UCSD-AML1 (cell line): Measurements from ENCODE around the gene MAGI2.

Experiments
- DNase-seq: peaks from one replicate; lab custom pipeline; 2025; ENCODE audit not compliant: unreplicated experiment; lab: John Stamatoyannopoulos, UW

The MAGI2 gene

DNA sequence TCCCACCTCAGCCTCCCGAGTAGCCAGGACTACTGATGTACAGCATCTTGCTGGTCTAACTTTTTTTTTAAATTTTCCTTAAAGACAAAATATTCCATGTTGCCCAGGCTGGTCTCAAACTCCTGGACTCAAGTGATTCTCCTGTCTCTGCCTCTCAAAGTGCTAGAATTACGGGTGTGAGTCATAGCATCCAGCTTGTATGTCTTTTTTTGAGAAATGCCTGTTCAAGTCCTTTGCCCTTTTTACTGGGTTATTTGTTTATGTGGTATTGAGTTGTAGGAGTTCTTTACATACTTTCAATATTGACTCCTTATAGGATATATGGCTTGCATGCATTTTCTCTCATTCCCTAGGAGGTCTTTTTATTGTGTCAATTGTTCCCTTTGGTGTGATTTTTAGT lies 486.4 kb downstream of the MAGI2 start:
- DNase-seq = no peak

- DNase-seq = no peak
Measured at GRCh38 chr7:78959477-78959876, 494.0 kb downstream of the MAGI2 start.

- no peak for DNase-seq
Measured at GRCh38 chr7:78955329-78955728, 498.1 kb downstream of the MAGI2 start.

- DNase-seq = no peak
Measured at GRCh38 chr7:78953726-78954363, 499.6 kb downstream of the MAGI2 start.

DNA sequence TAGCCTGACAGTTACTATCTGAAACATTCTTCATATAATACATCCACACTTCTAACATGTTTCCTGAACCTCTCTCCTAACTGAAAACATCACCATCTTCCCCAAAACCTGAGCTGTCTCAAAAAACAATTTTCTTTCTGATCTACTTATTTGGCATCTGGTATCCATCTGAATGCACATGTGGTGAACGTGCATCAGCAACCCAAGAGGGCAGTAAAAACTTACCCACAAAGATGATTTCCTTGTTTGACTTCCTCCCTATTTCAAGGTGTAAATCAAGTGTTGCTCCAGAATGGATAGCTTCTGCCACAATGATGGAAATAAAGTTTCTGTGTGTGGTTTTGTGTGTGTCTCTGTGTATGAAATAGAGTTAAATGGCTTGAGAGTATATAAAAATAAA lies 500.4 kb downstream of the MAGI2 start:
- DNase-seq = no peak

DNA sequence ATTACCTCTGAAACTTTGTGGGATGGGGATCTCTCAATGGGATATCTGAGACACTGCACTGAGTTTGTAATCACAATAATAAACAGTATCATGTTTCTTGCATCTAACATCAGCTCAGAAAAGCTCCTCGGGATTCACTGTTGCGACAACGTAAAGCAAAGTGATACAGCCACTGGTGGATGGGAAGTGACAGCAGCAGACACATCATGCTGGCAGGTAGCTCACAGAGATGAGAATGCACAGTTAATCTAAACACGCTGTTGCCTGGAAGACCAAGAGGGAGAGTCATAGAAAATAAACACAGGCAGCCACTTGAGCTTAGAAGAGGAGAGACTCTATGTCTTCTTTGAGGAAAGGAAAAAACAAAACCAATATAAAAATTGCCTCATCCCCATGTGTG lies 513.8 kb downstream of the MAGI2 start:
- DNase-seq = no peak

- no peak for DNase-seq
Measured at GRCh38 chr7:78924581-78924980, 528.9 kb downstream of the MAGI2 start.

GRCh38 chr7:78912781-78913180 lies 540.7 kb downstream of the MAGI2 start:
- no peak for DNase-seq

DNA sequence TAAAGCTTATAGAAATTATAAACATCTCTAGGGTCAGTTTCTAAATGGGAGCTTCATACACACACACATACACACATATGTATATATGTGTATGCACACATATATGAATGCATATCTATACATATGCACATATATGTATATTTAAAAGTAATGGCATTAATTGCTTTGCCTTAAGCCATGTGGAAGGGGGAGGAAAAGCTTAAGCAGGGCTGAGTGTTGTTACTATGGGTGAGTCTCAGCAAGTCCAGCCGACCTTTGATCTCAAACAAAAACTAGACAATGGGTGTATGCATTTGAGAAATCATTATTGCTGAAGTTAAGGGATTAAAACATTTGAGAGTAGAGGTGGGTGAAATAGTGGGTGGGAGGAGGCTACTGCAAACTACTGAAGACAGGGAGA lies 546.7 kb downstream of the MAGI2 start:
- no peak for DNase-seq

DNA sequence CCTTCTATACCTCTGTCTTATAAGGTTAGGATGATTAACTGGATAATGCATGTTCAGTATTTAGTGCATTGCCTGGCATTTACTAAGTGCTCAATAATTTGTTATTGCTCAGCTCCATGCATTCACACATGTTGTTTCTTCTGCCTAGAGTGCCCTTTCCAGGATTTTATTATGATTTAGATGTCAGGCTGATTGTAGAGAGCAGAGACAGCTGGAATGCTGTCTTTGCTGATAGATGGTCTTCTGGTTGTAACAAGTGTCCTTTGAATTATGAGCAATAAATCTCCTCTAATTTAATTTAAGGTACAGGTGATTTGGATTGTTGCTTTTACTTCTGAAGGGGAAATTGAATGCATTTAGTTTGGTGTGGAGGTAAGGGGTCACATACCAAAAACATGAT lies 548.0 kb downstream of the MAGI2 start:
- DNase-seq = no peak

DNA sequence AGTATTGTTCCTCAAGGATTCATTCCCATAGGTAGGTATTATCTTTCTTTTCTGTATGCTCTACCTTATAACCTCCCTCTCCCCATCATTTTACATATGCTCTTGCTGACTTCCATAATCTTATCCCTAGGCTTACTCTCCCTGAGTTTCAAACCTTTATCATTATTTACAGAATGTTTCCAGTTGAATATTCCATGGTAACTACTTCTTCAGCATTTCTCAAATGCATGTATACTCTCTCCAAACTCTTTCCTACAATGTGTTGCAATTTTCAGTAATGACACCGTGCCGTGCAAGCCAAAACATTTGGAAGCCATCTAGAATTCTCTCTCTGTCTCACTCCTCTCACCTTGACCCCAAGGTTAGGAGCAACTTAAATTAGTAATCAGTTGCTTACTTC lies 548.5 kb downstream of the MAGI2 start:
- no peak for DNase-seq

- DNase-seq = no peak
Measured at GRCh38 chr7:78901566-78901965, 551.9 kb downstream of the MAGI2 start.

GRCh38 chr7:78900806-78901205 lies 552.7 kb downstream of the MAGI2 start:
- no peak for DNase-seq

GRCh38 chr7:78895393-78895792 lies 558.1 kb downstream of the MAGI2 start:
- no peak for DNase-seq

GRCh38 chr7:78879206-78879605 lies 574.3 kb downstream of the MAGI2 start:
- DNase-seq = no peak

- DNase-seq = no peak
Measured at GRCh38 chr7:78873117-78873516, 580.4 kb downstream of the MAGI2 start.

DNA sequence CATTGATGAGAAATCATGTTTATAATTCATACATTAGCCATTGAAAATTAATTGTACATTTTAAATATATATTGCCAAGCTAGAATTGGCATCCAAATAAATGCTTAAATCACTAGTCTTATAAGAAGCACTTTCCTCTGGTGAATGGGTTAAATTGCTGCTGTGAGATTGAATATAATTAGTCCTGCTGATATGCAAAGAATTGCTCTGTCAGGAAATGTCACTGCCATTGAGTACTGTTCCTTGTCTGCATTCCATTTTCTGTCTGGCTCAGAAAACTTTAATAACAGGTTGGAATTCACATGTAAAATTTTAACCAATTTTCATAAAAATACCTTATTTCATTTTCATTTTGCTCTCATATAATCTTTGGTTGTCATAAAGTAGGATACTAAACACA lies 589.1 kb downstream of the MAGI2 start:
- DNase-seq = no peak

DNA sequence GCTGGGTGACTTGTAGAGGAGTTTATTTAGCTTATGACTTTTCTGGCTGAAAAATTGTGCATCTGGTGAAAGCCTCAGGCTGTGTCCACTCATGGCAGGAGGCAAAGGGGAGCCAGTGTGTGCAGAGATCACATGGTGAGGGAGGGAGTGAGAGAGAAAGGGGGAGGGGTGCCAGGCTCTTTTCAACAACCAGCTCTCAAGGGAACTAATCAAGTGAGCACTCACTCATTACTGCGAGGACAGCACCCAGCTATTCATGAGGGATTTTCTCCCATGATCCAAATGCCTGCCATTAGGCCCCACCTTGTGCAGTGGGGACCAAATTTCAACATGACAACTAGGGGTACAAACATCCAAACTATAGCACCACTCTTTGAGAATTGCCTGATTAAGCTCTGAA lies 590.2 kb downstream of the MAGI2 start:
- DNase-seq = no peak

DNA sequence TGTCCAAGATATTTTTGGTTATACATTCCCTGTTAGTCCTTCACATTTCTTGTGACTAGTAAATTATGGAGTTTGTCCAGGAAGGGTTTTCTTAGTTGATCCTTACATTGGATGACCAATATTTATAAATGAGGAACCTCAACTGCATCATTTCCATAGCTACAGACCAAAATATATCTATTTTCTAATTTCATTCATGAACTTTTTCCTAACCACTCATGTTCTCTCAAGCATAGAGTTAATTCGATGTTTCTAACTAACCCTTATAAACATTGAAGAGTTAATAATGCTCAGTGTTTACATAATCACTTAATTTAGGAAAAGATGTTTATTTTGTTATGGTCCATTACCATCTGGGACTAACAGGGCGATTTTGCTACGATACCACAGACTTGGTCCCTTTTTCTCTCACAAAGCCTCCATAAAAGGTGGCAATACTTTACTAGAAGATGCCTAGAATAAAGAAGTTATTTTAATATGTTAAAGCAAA lies 591.0 kb downstream of the MAGI2 start:
- DNase-seq = no peak

- DNase-seq = no peak
Measured at GRCh38 chr7:78852951-78853350, 600.5 kb downstream of the MAGI2 start.

GRCh38 chr7:78850093-78850740 lies 603.2 kb downstream of the MAGI2 start:
- DNase-seq = no peak

- no peak for DNase-seq
Measured at GRCh38 chr7:78845155-78845554, 608.3 kb downstream of the MAGI2 start.

DNA sequence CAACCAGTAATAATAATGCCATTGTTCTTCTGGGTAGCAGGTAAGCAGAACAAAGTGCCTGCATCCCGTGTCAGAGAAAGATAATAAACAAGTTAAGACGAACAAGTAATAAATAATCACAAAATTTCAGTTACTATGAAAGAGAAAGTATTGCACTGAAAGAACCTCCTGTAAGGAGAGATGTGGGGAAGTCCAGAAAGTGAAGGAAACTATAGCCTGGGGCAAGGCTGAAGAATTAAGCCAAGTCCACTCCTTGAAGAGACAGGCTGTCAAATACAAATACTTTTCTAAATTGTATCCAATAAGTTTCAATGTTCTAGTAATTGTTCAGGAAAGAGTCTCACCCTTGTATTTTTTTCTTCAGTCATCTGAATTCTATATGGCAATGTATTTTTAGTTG lies 611.4 kb downstream of the MAGI2 start:
- no peak for DNase-seq
